Esophagus muscularis mucosa (tissue), 4 donors: ENCODE data around the gene PIP4K2B. TPM values are rescaled to one million over a fixed set of nuclear protein-coding genes. Genes with fewer than 3 reads are reported as not detected.

ENCODE experiments used
- DNase-seq: peaks from one replicate; pipeline ENCODE4 v3.0.0-alpha.2; 2017; ENCODE audit errors: extremely low spot score
- H3K27ac ChIP-seq, 4 donors: fragments of 200-600 bp; sonication (generic); replicated peaks in 1 of 4; 1 replicate in 3 of 4; 2 replicates in 1 of 4; pipeline ENCODE4 v1.5.1; 2016 to 2019; ENCODE audit warnings: mild to moderate bottlenecking in 1 of 4
- H3K27me3 ChIP-seq, 4 donors: fragments of 200-600 bp; sonication (generic); one replicate each; pipeline versions ENCODE4 v1.5.1 to v1.6.0; 2016 to 2019
- H3K36me3 ChIP-seq, 4 donors: fragments of 200-600 bp; sonication (generic); one replicate each; pipeline ENCODE4 v1.5.1; 2016 to 2019
- H3K4me1 ChIP-seq, 4 donors: fragments of 200-600 bp; sonication (generic); one replicate each; pipeline ENCODE4 v1.5.1; 2016 to 2019
- H3K4me3 ChIP-seq, 4 donors: fragments of 200-600 bp; sonication (generic); 1 replicate in 2 of 4; 2 replicates in 2 of 4; pipeline ENCODE4 v1.5.1; 2016 to 2019; ENCODE audit warnings: mild to moderate bottlenecking in 4 of 4, moderate library complexity in 1 of 4
- H3K9me3 ChIP-seq, 4 donors: fragments of 200-600 bp; sonication (generic); 1 replicate in 3 of 4; 2 replicates in 1 of 4; pipeline ENCODE4 v1.5.1; 2016 to 2019
- EP300 ChIP-seq: sonication (generic); formaldehyde crosslinking; IDR thresholded peaks from one replicate; pipeline ENCODE4 v1.6.1; 2017; ENCODE audit warnings: antibody characterized with exemption
- POLR2A ChIP-seq: fragments of 450-650 bp; IDR thresholded peaks from one replicate; pipeline ENCODE4 v1.6.1; 2017; ENCODE audit warnings: antibody characterized with exemption, moderate library complexity, mild to moderate bottlenecking, low read depth
- POLR2AphosphoS5 ChIP-seq, 2 donors: sonication (generic); formaldehyde crosslinking; IDR thresholded peaks; one replicate each; pipeline ENCODE4 v1.6.1; 2017; ENCODE audit warnings: antibody characterized with exemption in 2 of 2
- WGBS: methylation state at CpG from one replicate; pipeline ENCODE4 v1.1.5; 2018; 5-methylcytosine and 5-hydroxymethylcytosine counted together
- intact Hi-C: fragments of 100-400 bp; cut with DNase I; formaldehyde crosslinking; loops from one replicate; pipeline ENCODE4 v1.15.1; 2023
- total RNA-seq, 4 donors: library from RNA; depleted of rRNA; stranded (reverse); fragments of >200 nt; gene quantifications; one replicate each; pipeline versions ENCODE4 v1.1.0 to v1.2.1, GENCODE V29; 2016
- TF ChIP-seq, protein P1 (sequence below), 3 experiments: fragments of 200-600 bp in 2 of 3; fragments of 450-650 bp in 1 of 3; sonication (generic) in 2 of 3; IDR thresholded peaks; one replicate each; pipeline ENCODE4 v1.5.1; 2017 to 2019; ENCODE audit warnings: antibody characterized with exemption in 3 of 3, mild to moderate bottlenecking in 2 of 3, moderate library complexity in 1 of 3

The PIP4K2B gene
- total RNA-seq, 4 donors from 2014 or later = 39.5 to 72.1 (median 53.2) TPM

DNA sequence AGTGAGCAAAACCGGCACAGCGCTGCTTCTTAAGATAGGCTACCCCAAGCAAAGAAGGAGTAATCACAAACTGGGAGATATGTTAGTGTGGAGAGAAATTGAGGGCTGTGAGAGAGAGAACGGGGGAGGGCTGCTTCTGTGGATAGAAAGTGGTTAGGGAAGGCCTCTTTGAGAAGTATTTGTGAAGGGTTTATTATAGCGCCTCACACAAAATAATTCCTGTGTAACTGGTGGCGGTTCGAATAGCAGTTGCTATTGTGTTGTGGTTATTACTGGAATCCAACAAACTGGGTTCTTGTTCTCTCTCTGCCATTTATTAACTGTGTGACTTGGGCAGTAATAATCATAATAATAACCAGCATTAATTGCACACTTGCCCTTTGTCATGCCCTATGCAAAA, 78.4 kb downstream of the PIP4K2B start:
- peaks cover 12 to 31% (median 19%) of the 10 kb centered on the region in 4 donors for H3K4me1 ChIP-seq
- peaks cover 49 to 97% (median 87%) of the 10 kb centered on the region in 4 donors for H3K36me3 ChIP-seq
- no peak for DNase-seq
- no peak for TF ChIP-seq EP300
- TF ChIP-seq, protein P1, sequence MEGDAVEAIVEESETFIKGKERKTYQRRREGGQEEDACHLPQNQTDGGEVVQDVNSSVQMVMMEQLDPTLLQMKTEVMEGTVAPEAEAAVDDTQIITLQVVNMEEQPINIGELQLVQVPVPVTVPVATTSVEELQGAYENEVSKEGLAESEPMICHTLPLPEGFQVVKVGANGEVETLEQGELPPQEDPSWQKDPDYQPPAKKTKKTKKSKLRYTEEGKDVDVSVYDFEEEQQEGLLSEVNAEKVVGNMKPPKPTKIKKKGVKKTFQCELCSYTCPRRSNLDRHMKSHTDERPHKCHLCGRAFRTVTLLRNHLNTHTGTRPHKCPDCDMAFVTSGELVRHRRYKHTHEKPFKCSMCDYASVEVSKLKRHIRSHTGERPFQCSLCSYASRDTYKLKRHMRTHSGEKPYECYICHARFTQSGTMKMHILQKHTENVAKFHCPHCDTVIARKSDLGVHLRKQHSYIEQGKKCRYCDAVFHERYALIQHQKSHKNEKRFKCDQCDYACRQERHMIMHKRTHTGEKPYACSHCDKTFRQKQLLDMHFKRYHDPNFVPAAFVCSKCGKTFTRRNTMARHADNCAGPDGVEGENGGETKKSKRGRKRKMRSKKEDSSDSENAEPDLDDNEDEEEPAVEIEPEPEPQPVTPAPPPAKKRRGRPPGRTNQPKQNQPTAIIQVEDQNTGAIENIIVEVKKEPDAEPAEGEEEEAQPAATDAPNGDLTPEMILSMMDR (IDR thresholded peaks at IDR 0.05) = no peak
- TF ChIP-seq POLR2A = no peak
- no peak for TF ChIP-seq POLR2AphosphoS5 (IDR thresholded peaks at IDR 0.05)
- H3K9me3 ChIP-seq = no peaks in the 10 kb centered on the region
- H3K27me3 ChIP-seq = no peaks in the 10 kb centered on the region
- WGBS = 82% methylated on average over 6 of the region's 6 CpGs
- H3K4me3 ChIP-seq = no peak overlapping the region
- H3K27ac ChIP-seq = no peak overlapping the region
- intact Hi-C loops = no loop called here

DNA sequence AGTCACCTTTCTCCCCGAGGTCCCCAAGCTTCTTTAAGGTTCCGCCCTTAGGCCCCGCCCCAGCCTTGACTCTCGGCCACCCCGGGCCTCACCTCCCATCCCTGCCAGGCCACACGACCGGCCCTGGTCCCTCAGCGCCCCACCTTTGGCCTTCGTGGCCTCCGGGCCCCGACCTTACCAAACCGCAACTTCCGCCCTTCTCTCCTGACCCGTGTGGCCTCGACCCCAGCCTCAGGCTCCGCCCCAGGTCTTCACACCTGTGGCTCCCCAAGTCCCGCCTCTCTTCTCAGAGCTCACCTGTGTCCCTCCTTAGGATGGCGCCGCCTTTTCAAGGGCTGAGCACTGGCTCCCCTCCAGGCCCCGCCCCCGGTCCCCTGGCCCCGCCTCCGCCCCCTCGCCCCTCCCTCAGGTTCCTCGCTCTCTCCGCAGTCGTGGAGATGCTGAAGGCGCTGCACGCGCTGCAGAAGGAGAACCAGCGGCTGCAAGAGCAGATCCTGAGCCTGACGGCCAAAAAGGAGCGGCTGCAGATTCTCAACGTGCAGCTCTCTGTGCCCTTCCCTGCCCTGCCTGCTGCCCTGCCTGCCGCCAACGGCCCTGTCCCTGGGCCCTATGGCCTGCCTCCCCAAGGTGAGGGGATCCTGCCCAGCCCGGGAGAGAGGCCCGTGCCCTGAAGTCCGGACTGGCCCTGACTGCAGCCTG, 79.3 kb downstream of the PIP4K2B start:
- no peak for DNase-seq
- Histone ChIP-seq H3K27ac (no peak overlapping the region), H3K9me3 (no peaks in the 10 kb centered on the region), H3K4me3 (no peak overlapping the region), H3K36me3 (peaks cover 54 to 98% (median 90%) of the 10 kb centered on the region in 4 donors), H3K4me1 (peaks cover 11 to 31% (median 18%) of the 10 kb centered on the region in 4 donors), H3K27me3 (no peaks in the 10 kb centered on the region)
- WGBS = 76% methylated on average over 27 of the region's 39 CpGs
- TF ChIP-seq, protein P1 (IDR thresholded peaks at IDR 0.05) = no peak
- TF ChIP-seq EP300 (no peak), POLR2A (no peak), POLR2AphosphoS5 (IDR thresholded peaks at IDR 0.05) (no peak)
- intact Hi-C loops = no loop called here

DNA sequence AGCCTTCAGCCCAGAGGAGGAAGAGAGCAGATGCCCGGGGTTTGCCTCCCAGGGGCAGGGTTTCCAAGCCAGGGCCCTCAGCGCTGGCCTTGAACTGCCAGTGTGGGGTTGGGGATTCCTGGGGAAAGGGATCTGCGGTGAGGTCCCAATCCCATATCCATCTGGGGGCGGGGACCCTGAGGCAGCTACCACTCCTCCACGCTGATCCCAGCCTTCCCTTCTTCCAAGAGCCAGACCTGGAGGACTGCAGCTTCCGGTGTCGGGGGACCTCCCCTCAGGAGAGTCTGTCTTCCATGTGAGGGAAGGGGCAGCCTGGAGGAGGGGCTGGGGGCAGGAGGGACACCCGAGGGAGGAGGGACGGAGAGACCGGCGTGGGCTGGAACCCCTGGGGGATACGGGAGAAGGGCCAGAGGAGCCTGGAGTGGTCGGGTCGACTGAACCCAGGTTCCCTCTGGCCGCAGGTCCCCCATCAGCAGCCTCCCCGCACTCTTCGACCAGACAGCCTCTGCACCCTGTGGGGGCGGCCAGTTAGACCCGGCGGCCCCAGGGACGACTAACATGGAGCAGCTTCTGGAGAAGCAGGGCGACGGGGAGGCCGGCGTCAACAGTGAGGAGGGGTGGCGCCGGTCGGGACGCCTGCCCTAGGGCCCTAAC, 79.9 kb downstream of the PIP4K2B start:
- TF ChIP-seq EP300 (no peak), POLR2AphosphoS5 (IDR thresholded peaks at IDR 0.05) (no peak), POLR2A (no peak)
- TF ChIP-seq, protein P1 (IDR thresholded peaks at IDR 0.05) = no peak
- Histone ChIP-seq H3K9me3 (no peaks in the 10 kb centered on the region), H3K27ac (peak overlapping the region in 1 of 4 donors; percentile 2), H3K4me3 (no peak overlapping the region), H3K36me3 (peaks cover 59 to 98% (median 90%) of the 10 kb centered on the region in 4 donors), H3K4me1 (peaks cover 4 to 26% (median 12%) of the 10 kb centered on the region in 4 donors), H3K27me3 (no peaks in the 10 kb centered on the region)
- 79% methylated on average over 29 of the region's 29 CpGs for WGBS
- intact Hi-C loops = no loop called here
- DNase-seq = no peak

DNA sequence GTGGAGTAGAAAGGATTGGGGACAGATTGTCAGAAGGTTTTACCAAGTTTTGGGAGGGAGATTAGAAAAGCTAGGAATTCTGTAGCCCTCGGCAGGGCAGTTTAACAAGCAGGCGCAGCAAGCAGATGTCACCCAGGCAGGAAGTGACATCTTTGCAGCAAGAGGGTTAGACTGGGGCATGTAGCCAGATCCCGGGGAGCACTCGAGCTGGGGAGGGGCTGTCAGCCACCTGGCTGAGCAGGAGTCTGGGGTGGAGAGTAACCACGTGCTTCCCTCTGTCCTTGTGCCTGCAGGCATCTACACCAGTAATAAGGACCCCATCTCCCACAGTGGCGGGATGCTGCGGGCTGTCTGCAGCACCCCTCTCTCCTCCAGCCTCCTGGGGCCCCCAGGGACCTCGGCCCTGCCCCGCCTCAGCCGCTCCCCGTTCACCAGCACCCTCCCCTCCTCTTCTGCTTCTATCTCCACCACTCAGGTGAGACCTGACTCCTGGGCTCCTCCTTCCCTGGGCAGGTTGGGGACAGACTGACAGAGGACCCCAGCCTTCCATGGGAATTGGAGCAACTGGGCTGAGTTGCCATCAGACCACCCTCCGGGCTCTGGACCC, 82.1 kb downstream of the PIP4K2B start:
- no peaks in the 10 kb centered on the region for H3K9me3 ChIP-seq
- H3K36me3 ChIP-seq = peaks cover 72 to 100% (median 99%) of the 10 kb centered on the region in 4 donors
- H3K27ac ChIP-seq = no peak overlapping the region
- DNase-seq = no peak
- TF ChIP-seq, protein P1 (IDR thresholded peaks at IDR 0.05) = no peak
- no peak for TF ChIP-seq EP300
- TF ChIP-seq POLR2A = no peak
- H3K27me3 ChIP-seq = no peaks in the 10 kb centered on the region
- peaks cover 0 to 20% (median 10%) of the 10 kb centered on the region in 4 donors for H3K4me1 ChIP-seq
- intact Hi-C loops = no loop called here
- no peak overlapping the region for H3K4me3 ChIP-seq
- WGBS = 83% methylated on average over 10 of the region's 12 CpGs
